Cerebellar nuclear complex (tissue), 1 donor: ENCODE measurements around the gene DST.

Experiments used
- DNase-seq, 2 experiments: peaks; one replicate each; lab custom pipeline; 2025; lab: John Stamatoyannopoulos, UW

The DST gene

DNA sequence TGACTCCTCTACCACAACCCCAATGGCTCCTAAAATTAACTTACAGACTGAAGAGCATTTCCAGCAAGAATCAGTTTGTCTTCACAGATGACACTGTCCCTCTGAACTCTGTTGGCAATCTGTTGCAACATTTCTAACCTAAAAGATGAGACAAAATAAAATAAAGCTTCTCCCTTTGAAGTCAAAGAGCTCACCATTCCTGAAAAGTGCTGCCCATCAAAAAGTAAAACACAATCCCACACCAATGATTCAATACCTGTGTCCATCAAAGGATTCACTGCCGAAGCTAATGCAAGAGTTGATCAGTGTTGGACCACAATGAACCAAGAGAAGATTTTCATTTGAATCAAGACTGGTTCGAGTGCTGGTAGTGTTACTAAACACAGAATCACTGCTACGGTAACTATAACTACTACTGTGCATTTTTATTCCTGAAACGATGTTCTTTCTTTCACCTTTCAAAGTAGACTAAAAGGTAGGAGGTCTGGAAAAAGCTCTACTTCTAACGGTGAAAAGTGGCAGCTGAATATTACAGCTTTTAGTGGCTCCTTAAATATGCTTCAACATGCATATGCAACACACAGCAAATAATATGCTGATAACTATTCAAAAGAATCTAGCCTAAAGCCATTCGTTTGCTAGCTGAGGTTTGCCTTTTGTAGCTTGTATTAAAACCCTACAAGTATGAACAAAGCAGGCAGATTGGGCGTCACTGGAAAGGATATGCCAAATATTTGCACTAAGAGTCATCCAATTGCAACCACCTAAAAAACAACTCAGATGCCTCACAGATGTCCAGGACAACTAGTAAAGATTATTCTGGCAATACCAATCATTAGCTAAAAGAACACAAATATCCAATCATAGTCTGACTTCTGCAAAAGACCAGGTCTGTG lies at the start of gene DST:
Gene DST (minus strand): TSS at position 524 of the 896 bp plus-strand sequence.
- DNase-seq = no peak

DNA sequence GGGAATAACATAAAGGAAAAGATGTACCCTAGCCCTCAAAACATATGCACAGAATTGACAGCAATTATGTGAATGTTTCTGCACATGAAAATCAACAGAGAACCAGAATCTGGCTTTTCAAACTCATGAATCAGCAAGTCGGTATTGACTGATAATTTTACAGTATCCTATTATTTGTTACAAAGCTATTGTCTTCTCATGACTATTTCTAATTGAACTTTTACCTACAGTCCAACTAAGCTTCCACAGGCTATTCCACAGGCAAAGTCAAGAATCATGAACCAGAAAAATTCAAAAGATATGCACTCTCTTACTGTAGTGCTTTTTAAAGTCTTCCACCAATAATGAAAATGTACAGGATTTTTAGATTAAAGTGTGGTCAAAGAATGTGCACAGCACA lies 49.1 kb upstream of the DST start:
- DNase-seq = no peak

- no peak for DNase-seq
Observed at GRCh38 chr6:56691286-56691595, 48.6 kb upstream of the DST start.

- DNase-seq = no peak
Observed at GRCh38 chr6:56690519-56691285, 48.0 kb upstream of the DST start.

GRCh38 chr6:56689663-56690062 lies 47.0 kb upstream of the DST start:
- DNase-seq = no peak

- DNase-seq = no peak
Observed at GRCh38 chr6:56689114-56689513, 46.4 kb upstream of the DST start.

- no peak for DNase-seq
Observed at GRCh38 chr6:56688521-56688920, 45.8 kb upstream of the DST start.

DNA sequence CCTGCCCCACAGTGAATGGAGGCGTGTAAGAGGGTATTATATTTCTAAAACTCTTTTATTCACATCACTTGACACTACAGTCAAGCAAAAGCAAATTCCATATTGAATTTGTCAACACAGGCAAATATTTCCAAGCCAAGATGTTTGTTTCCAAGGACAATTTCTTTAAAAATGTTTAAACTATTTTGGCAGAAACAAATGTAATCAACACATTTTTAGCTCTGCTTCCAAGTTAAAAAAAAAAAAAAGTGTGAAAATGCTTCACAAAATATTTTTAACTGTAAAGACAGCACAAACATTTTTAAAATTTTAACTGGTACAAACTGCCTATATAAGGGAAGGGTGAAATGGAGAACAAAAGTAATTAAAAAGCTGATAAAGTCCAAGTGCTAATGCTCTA lies 44.9 kb upstream of the DST start:
- no peak for DNase-seq

DNA sequence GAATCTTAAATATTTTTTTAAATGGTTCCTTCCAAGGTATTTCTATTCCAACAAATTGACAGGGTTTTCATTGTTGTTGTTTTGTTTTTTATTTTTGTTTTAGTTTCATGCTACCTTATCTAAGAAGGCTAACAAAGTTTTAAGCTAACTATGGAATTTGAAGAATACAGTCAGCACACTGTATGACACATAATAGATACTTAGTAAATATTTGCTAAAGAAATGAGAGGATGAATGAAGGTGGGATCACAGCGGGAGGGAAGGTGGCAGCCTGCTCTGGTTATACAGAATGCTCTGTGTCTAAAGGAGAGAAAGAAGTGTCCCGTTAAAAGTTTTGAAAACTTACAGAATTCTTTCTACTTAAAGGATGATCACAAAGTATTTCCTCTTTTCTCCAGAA lies 43.7 kb upstream of the DST start:
- DNase-seq = no peak

DNA sequence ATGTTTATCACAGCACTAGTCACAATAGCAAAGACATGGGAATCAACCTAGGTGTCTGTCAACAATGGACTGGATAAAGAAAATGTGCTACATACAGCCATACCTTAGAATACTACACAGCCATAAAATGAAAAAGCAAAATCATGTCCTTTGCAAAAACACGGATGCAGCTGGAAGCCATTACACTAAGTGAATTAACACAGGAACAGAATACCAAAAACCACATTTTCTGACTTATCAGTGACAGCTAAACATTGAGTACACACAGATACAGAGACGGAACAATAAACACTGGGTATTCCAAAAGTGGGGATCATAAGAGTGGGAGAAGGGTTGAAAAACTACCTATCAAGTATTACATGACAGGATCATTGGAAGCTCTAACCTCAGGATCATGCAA lies 43.3 kb upstream of the DST start:
- DNase-seq = no peak

DNA sequence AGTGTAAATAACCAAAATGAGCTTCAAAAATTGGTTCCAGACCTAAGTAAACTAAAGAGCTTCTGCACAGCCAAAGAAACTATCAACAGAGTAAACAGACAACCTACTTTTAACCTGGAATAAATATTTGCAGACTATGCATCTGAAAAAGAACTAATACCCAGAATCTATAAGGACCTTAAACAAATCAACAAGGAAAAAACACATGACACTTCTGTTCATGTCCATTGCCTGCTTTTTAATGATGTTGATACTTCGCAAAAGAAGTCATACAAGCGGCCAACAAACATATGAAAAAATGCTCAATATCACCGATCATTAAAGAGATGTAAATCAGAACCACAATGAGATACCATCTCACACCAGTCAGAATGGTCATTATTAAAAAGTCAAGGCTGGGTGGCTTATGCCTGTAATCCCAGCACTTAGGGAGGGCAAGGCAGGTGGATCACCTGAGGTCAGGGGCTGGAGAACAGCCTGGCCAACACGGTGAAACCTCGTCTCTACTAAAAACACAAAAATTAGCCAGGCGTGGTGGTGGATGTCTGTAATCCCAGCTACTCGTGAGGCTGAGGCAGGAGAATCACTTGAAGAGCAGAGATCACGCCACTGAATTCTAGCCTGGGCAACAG lies 42.5 kb upstream of the DST start:
- DNase-seq = no peak

DNA sequence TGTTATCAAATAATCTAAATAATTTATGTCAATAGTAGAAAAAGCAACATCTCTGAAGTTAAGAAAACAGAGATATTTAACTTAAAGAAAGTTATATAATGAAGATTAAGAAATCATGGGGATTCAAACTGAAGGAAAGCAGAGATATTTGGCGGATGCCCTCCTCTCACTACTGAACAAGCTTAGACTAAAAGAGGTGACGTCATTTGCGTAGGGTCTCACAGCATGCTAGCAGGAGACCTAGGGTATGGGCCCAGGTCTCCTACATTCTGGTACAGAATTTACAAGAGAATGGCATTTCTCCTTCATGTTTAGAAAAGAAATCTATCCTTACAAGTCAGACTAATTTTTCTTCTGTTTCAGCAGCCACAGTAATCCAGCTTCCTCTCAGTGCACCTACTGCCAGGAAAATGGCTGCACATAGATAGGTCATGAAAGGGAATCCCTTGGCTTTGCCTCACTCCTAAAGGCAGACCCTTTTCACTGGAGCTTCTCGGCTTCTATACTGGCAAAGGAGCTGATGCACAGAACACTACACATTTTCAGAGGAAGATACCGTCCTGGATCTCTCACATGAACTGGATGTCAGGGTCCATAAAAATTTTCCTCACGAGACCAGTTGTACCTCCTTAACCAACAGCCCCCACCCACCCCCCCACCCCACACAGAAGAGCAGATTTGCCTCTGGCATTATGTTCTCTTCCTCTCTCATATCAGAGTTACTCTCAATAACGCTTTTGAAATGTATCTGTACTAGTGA lies 41.8 kb upstream of the DST start:
- DNase-seq = no peak

DNA sequence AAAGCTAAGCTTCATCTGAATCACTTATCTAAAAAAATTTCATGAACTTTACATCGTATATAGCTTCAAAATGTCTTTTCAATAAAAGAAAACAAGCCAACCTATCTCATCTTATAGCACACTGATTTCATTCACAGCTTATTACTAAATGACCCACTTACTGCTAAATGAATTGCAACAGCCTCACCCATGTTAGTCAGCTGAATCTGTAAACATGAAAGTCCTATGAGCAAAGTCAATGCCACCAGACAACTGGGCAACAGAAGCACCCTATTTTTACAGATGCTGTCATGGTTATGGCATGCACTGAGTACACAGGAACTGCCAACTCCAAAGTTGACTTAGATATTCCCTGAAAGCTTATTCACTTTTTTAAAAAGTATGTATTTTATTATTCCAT lies 41.2 kb upstream of the DST start:
- no peak for DNase-seq

- DNase-seq = no peak
Observed at GRCh38 chr6:56682635-56683034, 39.9 kb upstream of the DST start.

DNA sequence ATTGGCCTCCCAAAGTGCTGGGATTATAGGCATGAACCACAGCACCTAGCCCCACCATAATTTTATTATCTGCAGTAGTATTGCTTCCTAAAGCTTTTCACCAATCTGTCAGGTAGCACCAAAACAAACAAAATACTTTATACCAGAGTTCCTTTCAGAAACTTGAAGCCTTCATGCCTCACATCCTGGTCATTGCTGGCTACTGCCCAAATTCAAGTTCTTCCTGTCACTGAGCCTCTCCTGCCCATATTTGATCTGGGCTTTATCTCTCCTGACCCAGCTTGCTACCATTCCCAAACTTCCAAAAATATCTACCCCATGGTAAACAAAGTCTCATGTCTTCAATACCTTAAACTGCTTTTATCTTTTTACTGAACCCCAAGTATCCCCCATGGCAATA lies 34.9 kb upstream of the DST start:
- DNase-seq = no peak

GRCh38 chr6:56671651-56672461 lies 29.2 kb upstream of the DST start:
- DNase-seq = peak in 1 of 2 experiments; percentile 34

GRCh38 chr6:56671160-56671559 lies 28.5 kb upstream of the DST start:
- DNase-seq = no peak

- no peak for DNase-seq
Observed at GRCh38 chr6:56669041-56669440, 26.4 kb upstream of the DST start.

- DNase-seq = no peak
Observed at GRCh38 chr6:56668158-56668557, 25.5 kb upstream of the DST start.

DNA sequence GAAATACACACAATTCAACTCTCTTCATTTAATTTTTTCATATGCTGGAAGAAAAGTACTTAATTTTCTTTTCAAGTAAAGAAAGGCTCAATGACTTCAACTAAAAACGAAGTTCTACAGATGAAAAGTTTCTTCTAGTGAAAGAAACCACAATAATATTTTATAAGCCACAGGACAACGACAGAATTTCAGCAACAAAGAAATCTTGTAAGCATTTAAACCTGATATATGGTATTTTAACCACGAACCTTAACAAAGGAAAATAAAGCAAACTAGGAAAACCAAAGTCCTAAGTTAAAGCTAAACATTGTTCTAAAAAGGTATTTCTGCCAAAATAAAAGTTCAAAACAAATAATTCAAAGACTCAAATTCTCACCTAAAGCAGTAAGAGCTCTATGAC lies 24.6 kb upstream of the DST start:
- no peak for DNase-seq

GRCh38 chr6:56664029-56664428 lies 21.3 kb upstream of the DST start:
- no peak for DNase-seq
